HCT116 (cell line): ENCODE measurements around the gene TEX10. TPM values are rescaled to one million over a fixed set of nuclear protein-coding genes. Genes with fewer than 3 reads are reported as not detected.

ENCODE experiments used
- ATAC-seq: fragments of 200-7000 bp; cut with Tn5 transposase; 2 replicates; pipeline ENCODE4 v1.9.1; 2020; ENCODE audit warnings: mild to moderate bottlenecking, moderate library complexity
- BruUV-seq: library from RNA; stranded (reverse); fragments of 400-500 nt; replicated peaks from 2 replicates; lab custom pipeline; 2021; lab: Mats Ljungman, UMichigan
- CTCF ChIA-PET: fragments of 300-600 bp; sonication (Branson Sonifier 250); formaldehyde crosslinking; loops from one replicate; lab custom pipeline; 2021; ENCODE audit warnings: antibody characterized with exemption; lab: Charles Lee
- POLR2A ChIA-PET: fragments of 300-600, 350-600 bp; sonication (Branson Sonifier 250); formaldehyde crosslinking; loops from one replicate; lab custom pipeline; 2021; ENCODE audit warnings: antibody characterized with exemption; lab: Charles Lee
- RAD21 ChIA-PET, 2 experiments: fragments of 300-600 bp; sonication (Branson Sonifier 250); formaldehyde crosslinking; loops; one replicate each; lab custom pipeline; 2023; ENCODE audit warnings: low total read pairs in 2 of 2; ENCODE audit not compliant: uncharacterized antibody in 2 of 2, unreplicated experiment in 2 of 2, low non-redundant PET in 1 of 2; lab: Charles Lee
- DNase-seq: peaks from one replicate; pipeline ENCODE4 v3.0.0-alpha.2; 2010; ENCODE audit warnings: low read depth, low spot score
- H2AFZ ChIP-seq: fragments of 200-600 bp; shearing (Covaris generic), sonication (generic); 2 replicates; pipeline ENCODE4 v1.6.1; 2017; ENCODE audit warnings: low read depth, mixed run types, mixed read lengths, antibody characterized with exemption, low read length; ENCODE audit not compliant: poor library complexity, severe bottlenecking
- H3K27ac ChIP-seq: 2 replicates; pipeline ENCODE4 v1.5.1; 2012; ENCODE audit warnings: low read depth, low read length
- H3K27me3 ChIP-seq: fragments of 200-600 bp; sonication (generic); 2 replicates; pipeline ENCODE4 v1.6.1; 2016; ENCODE audit warnings: mixed run types, low read length, mixed read lengths; ENCODE audit not compliant: insufficient read depth
- H3K36me3 ChIP-seq, 2 experiments: fragments of 200-500 bp in 1 of 2; fragments of 200-600 bp in 1 of 2; sonication (Bioruptor generic) in 1 of 2; sonication (generic) in 1 of 2; 2 replicates each; pipeline versions ENCODE4 v1.5.1 to v1.6.1; 2014 to 2016; ENCODE audit warnings: low read length in 2 of 2, inconsistent platforms in 1 of 2, mixed read lengths in 1 of 2, mixed run types in 1 of 2; ENCODE audit not compliant: insufficient read depth in 2 of 2, control insufficient read depth in 1 of 2
- H3K4me1 ChIP-seq, 2 experiments: fragments of 200-600 bp in 1 of 2; sonication (generic) in 1 of 2; 2 replicates each; pipeline versions ENCODE4 v1.5.1 to v1.6.1; 2012 to 2017; ENCODE audit warnings: low read length in 2 of 2, inconsistent platforms in 1 of 2, mild to moderate bottlenecking in 1 of 2, mixed read lengths in 1 of 2, mixed run types in 1 of 2, moderate library complexity in 1 of 2; ENCODE audit not compliant: insufficient read depth in 2 of 2, control insufficient read depth in 1 of 2
- H3K4me2 ChIP-seq: fragments of 200-600 bp; sonication (generic); 2 replicates; pipeline ENCODE4 v1.6.1; 2017; ENCODE audit warnings: mixed run types, low read length, mixed read lengths
- H3K4me3 ChIP-seq, 2 experiments: fragments of 200-600 bp in 1 of 2; sonication (generic) in 1 of 2; replicated peaks in 1 of 2; 2 replicates each; pipeline ENCODE4 v1.5.1; 2011 to 2016; ENCODE audit warnings: low read length in 2 of 2, control low read depth in 1 of 2, low read depth in 1 of 2, mild to moderate bottlenecking in 1 of 2, mixed read lengths in 1 of 2, mixed run types in 1 of 2
- H3K79me2 ChIP-seq: fragments of 200-600 bp; sonication (generic); 2 replicates; pipeline ENCODE4 v1.6.1; 2017; ENCODE audit warnings: mild to moderate bottlenecking, mixed run types, low read length, moderate library complexity, mixed read lengths; ENCODE audit not compliant: insufficient read depth
- H3K9ac ChIP-seq: fragments of 200-600 bp; sonication (generic); 2 replicates; pipeline ENCODE4 v1.6.1; 2016; ENCODE audit warnings: low read length, mixed read lengths
- H3K9me2 ChIP-seq: fragments of 200-600 bp; sonication (generic), shearing (Covaris generic); 2 replicates; pipeline ENCODE4 v1.6.1; 2017; ENCODE audit warnings: mixed run types, mild to moderate bottlenecking, moderate library complexity; ENCODE audit not compliant: insufficient read depth
- H3K9me3 ChIP-seq, 2 experiments: fragments of 200-500 bp in 1 of 2; fragments of 200-600 bp in 1 of 2; sonication (Bioruptor generic) in 1 of 2; sonication (generic) in 1 of 2; 2 replicates each; pipeline ENCODE4 v1.6.1; 2014 to 2017; ENCODE audit warnings: low read length in 2 of 2, mixed read lengths in 2 of 2, inconsistent platforms in 1 of 2, low read depth in 1 of 2, mild to moderate bottlenecking in 1 of 2, mixed run types in 1 of 2, moderate library complexity in 1 of 2; ENCODE audit not compliant: control insufficient read depth in 1 of 2, insufficient read depth in 1 of 2
- H4K20me1 ChIP-seq: fragments of 200-600 bp; sonication (generic), shearing (Covaris generic); 2 replicates; pipeline ENCODE4 v1.6.1; 2017; ENCODE audit warnings: mixed run types, mild to moderate bottlenecking, moderate library complexity; ENCODE audit not compliant: insufficient read depth
- CBX3 ChIP-seq: IDR thresholded peaks from 2 replicates; pipeline ENCODE4 v1.6.1; 2012; ENCODE audit warnings: low read depth
- ELF1 ChIP-seq: IDR thresholded peaks from 2 replicates; pipeline ENCODE4 v1.6.1; 2012; ENCODE audit warnings: low read depth, borderline replicate concordance
- EZH2phosphoT487 ChIP-seq: fragments of 200-600 bp; IDR thresholded peaks from 2 replicates; pipeline ENCODE4 v1.6.1; 2018; ENCODE audit warnings: antibody characterized with exemption, borderline replicate concordance
- FOSL1 ChIP-seq: IDR thresholded peaks from 2 replicates; pipeline ENCODE4 v1.6.1; 2012; ENCODE audit warnings: low read depth
- JUND ChIP-seq: IDR thresholded peaks from 2 replicates; pipeline ENCODE4 v1.6.1; 2012
- MAX ChIP-seq: IDR thresholded peaks from 2 replicates; pipeline ENCODE4 v1.6.1; 2012
- POLR2A ChIP-seq: IDR thresholded peaks from 2 replicates; pipeline ENCODE4 v1.7.0; 2011; ENCODE audit warnings: borderline replicate concordance; ENCODE audit not compliant: insufficient read depth, insufficient read length; ENCODE audit errors: extremely low read depth
- RAD21 ChIP-seq: IDR thresholded peaks from 2 replicates; pipeline ENCODE4 v1.6.1; 2012; ENCODE audit warnings: low read depth, mild to moderate bottlenecking
- SP1 ChIP-seq: IDR thresholded peaks from 2 replicates; pipeline ENCODE4 v1.6.1; 2012; ENCODE audit warnings: low read depth
- SRF ChIP-seq: IDR thresholded peaks from 2 replicates; pipeline ENCODE4 v1.6.1; 2012; ENCODE audit warnings: low read depth
- TCF7L2 ChIP-seq: IDR thresholded peaks from 2 replicates; pipeline ENCODE4 v1.7.0; 2011; ENCODE audit warnings: borderline replicate concordance, inconsistent platforms; ENCODE audit not compliant: insufficient read depth, insufficient read length; ENCODE audit errors: extremely low read depth
- YY1 ChIP-seq: IDR thresholded peaks from 2 replicates; pipeline ENCODE4 v1.6.1; 2011; ENCODE audit warnings: low read length, low read depth, moderate library complexity, mild to moderate bottlenecking; ENCODE audit not compliant: insufficient replicate concordance; ENCODE audit errors: extremely low read depth
- ZFX ChIP-seq: fragments of 450-650 bp; IDR thresholded peaks from 2 replicates; pipeline ENCODE4 v1.6.1; 2017
- ZNF274 ChIP-seq: fragments of 200-500 bp; sonication (Bioruptor generic); IDR thresholded peaks from 2 replicates; pipeline ENCODE4 v1.6.1; 2014; ENCODE audit warnings: mild to moderate bottlenecking, low read depth, low read length, inconsistent platforms
- intact Hi-C: fragments of 100-400 bp; cut with micrococcal nuclease; formaldehyde crosslinking; loops from 2 replicates; pipeline ENCODE4 v1.10.0; 2022
- total RNA-seq: library from RNA; stranded (reverse); gene quantifications from one replicate; pipeline ENCODE4 v1.2.1, GENCODE V29; 2021; ENCODE audit not compliant: unreplicated experiment
- TF ChIP-seq, protein P1 (sequence below): IDR thresholded peaks from 2 replicates; pipeline ENCODE4 v1.6.1; 2011; ENCODE audit warnings: mild to moderate bottlenecking, low read length, moderate library complexity; ENCODE audit not compliant: insufficient replicate concordance; ENCODE audit errors: extremely low read depth
- TF ChIP-seq, protein P2 (sequence below): IDR thresholded peaks from 2 replicates; pipeline ENCODE4 v1.6.1; 2012; ENCODE audit warnings: low read depth
- TF ChIP-seq, protein P3 (sequence below), 3 experiments: fragments of 200-600 bp in 1 of 3; sonication (generic) in 1 of 3; IDR thresholded peaks in 2 of 3; conservative IDR thresholded peaks in 1 of 3; 2 replicates each; pipeline ENCODE4 v1.5.1; 2012 to 2017; ENCODE audit warnings: low read depth in 2 of 3, low read length in 2 of 3, antibody characterized with exemption in 1 of 3, borderline replicate concordance in 1 of 3, control low read depth in 1 of 3, mild to moderate bottlenecking in 1 of 3, mixed read lengths in 1 of 3, mixed run types in 1 of 3, moderate library complexity in 1 of 3; ENCODE audit not compliant: insufficient read depth in 1 of 3

The TEX10 gene
- total RNA-seq, 1 experiment from 2014 or later: 53.0 TPM

- Histone ChIP-seq H3K79me2 (no peaks in the 10 kb centered on the region), H3K4me1 (no peaks in the 10 kb centered on the region), H3K36me3 (peaks cover 0 to 22% of the 10 kb centered on the region in 2 experiments; a peak in 2 of 4 replicates), H3K27me3 (no peaks in the 10 kb centered on the region), H3K9me2 (no peaks in the 10 kb centered on the region), H4K20me1 (no peaks in the 10 kb centered on the region), H3K27ac (no peak overlapping the region), H3K4me3 (no peak overlapping the region), H3K9ac (no peak overlapping the region), H3K4me2 (no peak overlapping the region), H2AFZ (no peak overlapping the region), H3K9me3 (0 out of 4 replicates have a peak, but pooled peaks cover 0 to 5% of the 10 kb centered on the region in 2 experiments)
- POLR2A ChIA-PET: no interaction called here
- ATAC-seq (no peak), DNase-seq (no peak)
- CTCF ChIA-PET: no interaction called here
- TF ChIP-seq ZNF274 (no peak), YY1 (no peak), CBX3 (no peak), SP1 (no peak), POLR2A (no peak), SRF (no peak), TCF7L2 (no peak), ZFX (no peak), JUND (no peak), ELF1 (no peak), EZH2phosphoT487 (no peak), FOSL1 (no peak), MAX (no peak), RAD21 (no peak)
- TF ChIP-seq, protein P1, sequence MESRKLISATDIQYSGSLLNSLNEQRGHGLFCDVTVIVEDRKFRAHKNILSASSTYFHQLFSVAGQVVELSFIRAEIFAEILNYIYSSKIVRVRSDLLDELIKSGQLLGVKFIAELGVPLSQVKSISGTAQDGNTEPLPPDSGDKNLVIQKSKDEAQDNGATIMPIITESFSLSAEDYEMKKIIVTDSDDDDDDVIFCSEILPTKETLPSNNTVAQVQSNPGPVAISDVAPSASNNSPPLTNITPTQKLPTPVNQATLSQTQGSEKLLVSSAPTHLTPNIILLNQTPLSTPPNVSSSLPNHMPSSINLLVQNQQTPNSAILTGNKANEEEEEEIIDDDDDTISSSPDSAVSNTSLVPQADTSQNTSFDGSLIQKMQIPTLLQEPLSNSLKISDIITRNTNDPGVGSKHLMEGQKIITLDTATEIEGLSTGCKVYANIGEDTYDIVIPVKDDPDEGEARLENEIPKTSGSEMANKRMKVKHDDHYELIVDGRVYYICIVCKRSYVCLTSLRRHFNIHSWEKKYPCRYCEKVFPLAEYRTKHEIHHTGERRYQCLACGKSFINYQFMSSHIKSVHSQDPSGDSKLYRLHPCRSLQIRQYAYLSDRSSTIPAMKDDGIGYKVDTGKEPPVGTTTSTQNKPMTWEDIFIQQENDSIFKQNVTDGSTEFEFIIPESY: no peak
- TF ChIP-seq, protein P2, sequence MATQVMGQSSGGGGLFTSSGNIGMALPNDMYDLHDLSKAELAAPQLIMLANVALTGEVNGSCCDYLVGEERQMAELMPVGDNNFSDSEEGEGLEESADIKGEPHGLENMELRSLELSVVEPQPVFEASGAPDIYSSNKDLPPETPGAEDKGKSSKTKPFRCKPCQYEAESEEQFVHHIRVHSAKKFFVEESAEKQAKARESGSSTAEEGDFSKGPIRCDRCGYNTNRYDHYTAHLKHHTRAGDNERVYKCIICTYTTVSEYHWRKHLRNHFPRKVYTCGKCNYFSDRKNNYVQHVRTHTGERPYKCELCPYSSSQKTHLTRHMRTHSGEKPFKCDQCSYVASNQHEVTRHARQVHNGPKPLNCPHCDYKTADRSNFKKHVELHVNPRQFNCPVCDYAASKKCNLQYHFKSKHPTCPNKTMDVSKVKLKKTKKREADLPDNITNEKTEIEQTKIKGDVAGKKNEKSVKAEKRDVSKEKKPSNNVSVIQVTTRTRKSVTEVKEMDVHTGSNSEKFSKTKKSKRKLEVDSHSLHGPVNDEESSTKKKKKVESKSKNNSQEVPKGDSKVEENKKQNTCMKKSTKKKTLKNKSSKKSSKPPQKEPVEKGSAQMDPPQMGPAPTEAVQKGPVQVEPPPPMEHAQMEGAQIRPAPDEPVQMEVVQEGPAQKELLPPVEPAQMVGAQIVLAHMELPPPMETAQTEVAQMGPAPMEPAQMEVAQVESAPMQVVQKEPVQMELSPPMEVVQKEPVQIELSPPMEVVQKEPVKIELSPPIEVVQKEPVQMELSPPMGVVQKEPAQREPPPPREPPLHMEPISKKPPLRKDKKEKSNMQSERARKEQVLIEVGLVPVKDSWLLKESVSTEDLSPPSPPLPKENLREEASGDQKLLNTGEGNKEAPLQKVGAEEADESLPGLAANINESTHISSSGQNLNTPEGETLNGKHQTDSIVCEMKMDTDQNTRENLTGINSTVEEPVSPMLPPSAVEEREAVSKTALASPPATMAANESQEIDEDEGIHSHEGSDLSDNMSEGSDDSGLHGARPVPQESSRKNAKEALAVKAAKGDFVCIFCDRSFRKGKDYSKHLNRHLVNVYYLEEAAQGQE: no peak
- TF ChIP-seq, protein P3, sequence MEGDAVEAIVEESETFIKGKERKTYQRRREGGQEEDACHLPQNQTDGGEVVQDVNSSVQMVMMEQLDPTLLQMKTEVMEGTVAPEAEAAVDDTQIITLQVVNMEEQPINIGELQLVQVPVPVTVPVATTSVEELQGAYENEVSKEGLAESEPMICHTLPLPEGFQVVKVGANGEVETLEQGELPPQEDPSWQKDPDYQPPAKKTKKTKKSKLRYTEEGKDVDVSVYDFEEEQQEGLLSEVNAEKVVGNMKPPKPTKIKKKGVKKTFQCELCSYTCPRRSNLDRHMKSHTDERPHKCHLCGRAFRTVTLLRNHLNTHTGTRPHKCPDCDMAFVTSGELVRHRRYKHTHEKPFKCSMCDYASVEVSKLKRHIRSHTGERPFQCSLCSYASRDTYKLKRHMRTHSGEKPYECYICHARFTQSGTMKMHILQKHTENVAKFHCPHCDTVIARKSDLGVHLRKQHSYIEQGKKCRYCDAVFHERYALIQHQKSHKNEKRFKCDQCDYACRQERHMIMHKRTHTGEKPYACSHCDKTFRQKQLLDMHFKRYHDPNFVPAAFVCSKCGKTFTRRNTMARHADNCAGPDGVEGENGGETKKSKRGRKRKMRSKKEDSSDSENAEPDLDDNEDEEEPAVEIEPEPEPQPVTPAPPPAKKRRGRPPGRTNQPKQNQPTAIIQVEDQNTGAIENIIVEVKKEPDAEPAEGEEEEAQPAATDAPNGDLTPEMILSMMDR (IDR thresholded peaks at IDR 0.05 in 2 of 3, conservative IDR thresholded peaks at IDR 0.05 in 1 of 3; ENCODE audit: borderline replicate concordance in 1 of 3, insufficient read depth in 1 of 3, low read depth in 2 of 3, low read length in 2 of 3): no peak
- intact Hi-C loops: no loop called here
- BruUV-seq: no TSS peak
- RAD21 ChIA-PET: no interaction called here
Observed at GRCh38 chr9:100281066-100281465, 71.7 kb downstream of the TEX10 start.
